ENCODE results near the gene BIN1. TPM values are rescaled to one million over a fixed set of nuclear protein-coding genes. Genes with fewer than 3 reads are reported as not detected.

The BIN1 gene
- total RNA-seq, 2 donors from 2014 or later: 7.6 to 15.3 TPM

DNA sequence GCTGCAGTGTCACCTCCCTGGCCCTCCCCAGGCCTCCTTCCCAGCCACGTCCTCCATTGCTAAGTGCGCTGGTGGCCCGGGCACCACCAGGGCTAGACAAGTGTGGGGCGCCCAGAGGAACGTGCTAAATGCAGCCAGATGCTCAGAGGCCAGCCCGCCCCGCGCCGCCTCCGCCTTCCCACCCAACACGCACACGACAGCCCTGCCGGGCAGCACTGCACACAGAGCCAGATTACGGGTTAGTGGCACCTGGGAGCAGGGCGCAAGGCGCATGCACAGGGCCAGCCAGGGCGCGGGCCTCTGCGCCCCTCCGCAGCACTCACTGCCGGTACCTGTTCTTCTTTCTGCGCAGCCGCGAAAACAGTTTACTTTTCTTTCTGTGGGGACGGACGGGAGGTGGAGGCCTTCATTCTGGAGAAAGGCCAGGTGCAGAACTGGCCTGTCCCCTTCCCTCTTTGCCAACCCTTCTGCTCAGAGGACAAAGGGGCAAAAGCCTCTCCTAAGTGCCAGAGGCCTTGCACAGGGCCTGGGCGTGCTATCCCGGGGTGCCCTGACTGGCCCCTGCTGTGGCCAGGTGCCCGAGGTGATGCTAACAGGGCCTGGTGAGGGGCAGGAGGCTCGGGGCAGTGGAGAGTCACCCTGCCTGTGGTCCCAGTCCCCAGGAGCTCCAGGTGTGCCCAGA is 46.5 kb downstream of the BIN1 start:
- Histone ChIP-seq H3K36me3 (no peaks in the 10 kb centered on the region), H3K9me3 (no peaks in the 10 kb centered on the region), H3K4me3 (no peak overlapping the region), H3K4me1 (peaks cover 4 to 24% of the 10 kb centered on the region in 2 donors), H3K27ac (no peak overlapping the region), H3K27me3 (no peaks in the 10 kb centered on the region)
- DNase-seq (ENCODE audit: low spot score): no peak
- TF ChIP-seq, protein P1, sequence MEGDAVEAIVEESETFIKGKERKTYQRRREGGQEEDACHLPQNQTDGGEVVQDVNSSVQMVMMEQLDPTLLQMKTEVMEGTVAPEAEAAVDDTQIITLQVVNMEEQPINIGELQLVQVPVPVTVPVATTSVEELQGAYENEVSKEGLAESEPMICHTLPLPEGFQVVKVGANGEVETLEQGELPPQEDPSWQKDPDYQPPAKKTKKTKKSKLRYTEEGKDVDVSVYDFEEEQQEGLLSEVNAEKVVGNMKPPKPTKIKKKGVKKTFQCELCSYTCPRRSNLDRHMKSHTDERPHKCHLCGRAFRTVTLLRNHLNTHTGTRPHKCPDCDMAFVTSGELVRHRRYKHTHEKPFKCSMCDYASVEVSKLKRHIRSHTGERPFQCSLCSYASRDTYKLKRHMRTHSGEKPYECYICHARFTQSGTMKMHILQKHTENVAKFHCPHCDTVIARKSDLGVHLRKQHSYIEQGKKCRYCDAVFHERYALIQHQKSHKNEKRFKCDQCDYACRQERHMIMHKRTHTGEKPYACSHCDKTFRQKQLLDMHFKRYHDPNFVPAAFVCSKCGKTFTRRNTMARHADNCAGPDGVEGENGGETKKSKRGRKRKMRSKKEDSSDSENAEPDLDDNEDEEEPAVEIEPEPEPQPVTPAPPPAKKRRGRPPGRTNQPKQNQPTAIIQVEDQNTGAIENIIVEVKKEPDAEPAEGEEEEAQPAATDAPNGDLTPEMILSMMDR (IDR thresholded peaks at IDR 0.05): no peak

GRCh38 chr2:127059559-127059958 is 47.4 kb downstream of the BIN1 start:
- Histone ChIP-seq H3K27me3 (no peaks in the 10 kb centered on the region), H3K27ac (no peak overlapping the region), H3K36me3 (no peaks in the 10 kb centered on the region), H3K9me3 (no peaks in the 10 kb centered on the region), H3K4me1 (peaks cover 4 to 16% of the 10 kb centered on the region in 2 donors), H3K4me3 (no peak overlapping the region)
- no peak for DNase-seq (ENCODE audit: low spot score)
- TF ChIP-seq, protein P1 (IDR thresholded peaks at IDR 0.05): no peak

DNA sequence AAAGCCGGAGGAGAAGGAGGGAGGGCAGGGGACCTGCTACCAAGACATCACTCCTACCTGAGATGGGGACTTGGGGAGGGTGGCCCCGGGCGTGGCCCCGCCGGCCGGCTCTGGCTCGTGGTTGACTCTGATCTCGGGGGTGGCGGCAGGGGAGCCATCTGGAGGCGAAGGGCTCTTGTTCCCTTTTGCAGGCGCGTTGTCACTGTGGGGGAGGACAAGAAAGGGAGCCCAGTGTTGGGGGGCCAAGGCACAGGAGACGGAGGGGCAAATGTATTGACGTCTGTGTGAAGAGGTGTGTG is 48.1 kb downstream of the BIN1 start:
- TF ChIP-seq, protein P1 (IDR thresholded peaks at IDR 0.05): no peak
- Histone ChIP-seq H3K36me3 (no peaks in the 10 kb centered on the region), H3K27me3 (no peaks in the 10 kb centered on the region)

DNA sequence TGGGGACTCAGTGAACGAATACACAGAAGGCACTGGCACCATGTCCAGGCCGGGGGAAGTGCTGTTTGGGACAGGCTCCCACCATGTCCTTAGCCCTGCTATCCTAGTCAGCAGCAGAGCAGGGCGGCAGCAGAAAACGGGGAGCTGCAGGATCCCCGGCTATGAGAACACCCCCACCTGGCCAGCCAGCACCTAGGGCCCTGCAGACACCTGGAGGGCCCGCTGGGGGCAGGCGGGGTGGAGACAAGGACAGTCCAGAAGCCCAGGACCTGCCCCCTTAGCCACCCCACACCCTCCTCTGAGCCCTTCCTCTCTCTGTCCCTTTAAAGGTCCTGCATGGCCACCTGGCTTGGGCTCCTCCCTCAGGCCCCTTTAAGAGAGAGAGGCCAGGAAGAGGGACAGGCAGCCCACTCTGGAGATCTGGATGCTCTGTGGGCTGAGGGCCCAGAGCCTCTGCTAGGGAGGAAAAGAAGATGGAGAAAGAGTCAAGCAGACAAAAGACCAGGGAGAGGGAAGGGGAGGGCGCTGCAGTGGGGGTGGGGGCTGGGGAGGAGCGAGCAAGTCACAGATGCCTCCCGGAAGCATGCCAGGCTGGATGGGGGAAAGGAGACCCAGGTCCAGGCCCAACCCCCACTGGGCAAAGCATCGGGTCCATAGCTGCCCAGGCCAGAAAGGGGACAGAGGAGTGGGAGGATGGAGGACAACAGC is 48.6 kb downstream of the BIN1 start:
- Histone ChIP-seq H3K4me3 (no peak overlapping the region), H3K4me1 (peaks cover 0 to 8% of the 10 kb centered on the region in 2 donors), H3K9me3 (no peaks in the 10 kb centered on the region), H3K36me3 (no peaks in the 10 kb centered on the region), H3K27ac (no peak overlapping the region), H3K27me3 (no peaks in the 10 kb centered on the region)
- TF ChIP-seq, protein P1 (IDR thresholded peaks at IDR 0.05): no peak
- DNase-seq (ENCODE audit: low spot score): no peak

More for the DNA sequence above, 48.1 kb downstream of the BIN1 start:
- no peak overlapping the region for H3K27ac ChIP-seq
- H3K4me1 ChIP-seq: peaks cover 0 to 9% of the 10 kb centered on the region in 2 donors
- no peak for DNase-seq (ENCODE audit: low spot score)
- H3K9me3 ChIP-seq: no peaks in the 10 kb centered on the region
- no peak overlapping the region for H3K4me3 ChIP-seq

- H3K27me3 ChIP-seq: no peaks in the 10 kb centered on the region
- H3K4me3 ChIP-seq: no peak overlapping the region
- TF ChIP-seq, protein P1 (IDR thresholded peaks at IDR 0.05): no peak
- no peak overlapping the region for H3K27ac ChIP-seq
- H3K36me3 ChIP-seq: no peaks in the 10 kb centered on the region
- H3K9me3 ChIP-seq: no peaks in the 10 kb centered on the region
- DNase-seq (ENCODE audit: low spot score): no peak
- peaks cover 0 to 8% of the 10 kb centered on the region in 2 donors for H3K4me1 ChIP-seq
These were observed 49.3 kb downstream of the BIN1 start for GRCh38 chr2:127057371-127058245.
